ENCODE measurements around the gene BRCA2.

The BRCA2 gene

DNA sequence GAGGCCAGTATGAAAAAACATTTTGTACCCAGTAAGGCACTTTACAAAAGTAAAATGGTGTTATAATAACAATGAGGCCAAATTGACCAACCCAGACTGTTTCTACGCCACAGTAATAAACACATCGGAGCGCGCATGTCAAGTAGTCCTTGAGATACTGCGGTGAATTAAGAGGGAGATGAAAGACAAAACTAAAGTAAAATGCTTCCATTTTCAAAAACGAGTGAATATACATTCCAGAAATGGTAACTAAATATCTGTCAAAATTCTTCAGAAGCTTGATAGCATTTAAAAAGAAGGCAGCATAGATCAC is 93.6 kb downstream of the BRCA2 start:
- H3K36me3 ChIP-seq (ENCODE audit: insufficient read depth, insufficient read length, low read length), result no peaks in the 10 kb centered on the region
- DNase-seq (ENCODE audit: low read depth, low spot score), result no peak
- no peaks in the 10 kb centered on the region for H3K4me1 ChIP-seq (ENCODE audit: insufficient read depth, insufficient read length)
- H3K4me3 ChIP-seq (ENCODE audit: insufficient read length, low read depth), result no peak overlapping the region
- TF ChIP-seq ZNF274 (IDR thresholded peaks at IDR 0.05; ENCODE audit: low read depth, low read length), result no peak
- TF ChIP-seq YY1 (IDR thresholded peaks at IDR 0.05; ENCODE audit: insufficient read depth, insufficient read length), result no peak
- no peak for TF ChIP-seq SUZ12 (IDR thresholded peaks at IDR 0.05; ENCODE audit: extremely low read depth, insufficient read depth, insufficient read length)
- H3K9ac ChIP-seq (ENCODE audit: insufficient read length, low read depth), result no peak overlapping the region
- no peaks in the 10 kb centered on the region for H3K9me3 ChIP-seq (ENCODE audit: insufficient read depth, low read length)
- H3K27me3 ChIP-seq (ENCODE audit: insufficient read depth, insufficient read length), result no peaks in the 10 kb centered on the region

DNA sequence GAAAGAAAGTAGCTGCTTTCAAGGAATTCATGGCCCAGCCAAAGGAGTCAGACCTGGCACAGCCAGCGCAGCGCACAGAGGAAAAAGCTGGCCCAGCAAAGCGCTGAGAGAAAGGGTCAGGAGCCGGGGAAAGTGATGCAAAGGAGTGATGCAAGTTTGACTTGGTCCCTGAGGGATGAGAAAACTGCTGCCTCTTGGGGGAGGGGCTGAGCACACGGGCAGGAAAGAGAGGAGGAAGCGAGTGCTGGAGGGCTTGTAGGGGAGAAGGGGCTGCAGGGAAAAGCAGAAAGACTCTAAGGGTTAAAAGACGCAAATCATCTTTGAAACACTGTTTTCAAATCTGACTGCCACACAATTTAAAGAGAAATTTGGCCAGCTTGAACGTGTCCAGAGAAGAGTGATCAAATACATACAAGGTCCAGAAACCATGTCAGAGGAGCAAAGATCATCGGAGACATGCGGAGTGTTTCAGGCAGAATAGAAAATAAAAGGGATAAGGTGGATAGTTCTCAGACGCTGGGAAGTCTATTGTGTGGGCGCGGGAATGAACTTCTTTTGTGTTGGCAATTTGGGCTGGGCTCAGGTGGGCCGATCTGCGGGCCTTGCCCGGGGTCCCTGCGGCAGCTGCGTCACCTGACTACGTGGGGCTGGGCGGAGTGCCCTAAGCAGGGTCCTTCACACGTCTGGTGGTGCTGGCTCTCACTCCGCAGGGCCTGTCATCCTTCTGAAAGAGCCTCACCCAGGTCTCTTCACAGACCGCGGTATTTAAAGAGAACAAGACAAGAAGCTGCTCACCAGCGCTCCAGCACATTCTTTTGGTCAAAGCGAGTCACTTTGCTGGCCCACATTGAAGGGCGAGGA is 94.5 kb downstream of the BRCA2 start:
- no peaks in the 10 kb centered on the region for H3K27me3 ChIP-seq (ENCODE audit: insufficient read depth, insufficient read length)
- no peaks in the 10 kb centered on the region for H3K36me3 ChIP-seq (ENCODE audit: insufficient read depth, insufficient read length, low read length)
- TF ChIP-seq SUZ12 (IDR thresholded peaks at IDR 0.05; ENCODE audit: extremely low read depth, insufficient read depth, insufficient read length) (no peak), YY1 (IDR thresholded peaks at IDR 0.05; ENCODE audit: insufficient read depth, insufficient read length) (no peak), ZNF274 (IDR thresholded peaks at IDR 0.05; ENCODE audit: low read depth, low read length) (no peak)
- H3K4me3 ChIP-seq (ENCODE audit: insufficient read length, low read depth), result no peak overlapping the region
- no peak for DNase-seq (ENCODE audit: low read depth, low spot score)
- H3K9ac ChIP-seq (ENCODE audit: insufficient read length, low read depth), result no peak overlapping the region
- H3K9me3 ChIP-seq (ENCODE audit: insufficient read depth, low read length), result no peaks in the 10 kb centered on the region
- no peaks in the 10 kb centered on the region for H3K4me1 ChIP-seq (ENCODE audit: insufficient read depth, insufficient read length)

DNA sequence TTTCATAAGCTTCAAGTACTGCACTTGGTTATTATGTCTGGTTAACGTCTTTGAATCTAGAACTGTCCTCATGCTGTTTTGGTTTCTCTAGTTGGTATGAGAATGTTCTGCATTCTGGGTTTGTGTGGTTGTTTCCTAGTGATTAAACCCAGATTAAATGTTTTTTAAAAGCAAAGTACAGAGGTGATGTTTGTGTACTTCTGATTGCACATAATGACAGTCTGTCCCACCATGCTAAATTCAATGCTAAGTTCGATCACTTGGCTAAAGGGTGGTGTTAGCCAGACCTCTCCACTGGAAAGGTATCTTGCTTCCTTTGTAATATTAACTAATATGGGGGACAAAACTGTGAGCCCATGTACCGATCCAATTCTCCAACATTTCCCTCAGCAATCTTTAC is 98.0 kb downstream of the BRCA2 start:
- Histone ChIP-seq H3K4me3 (ENCODE audit: insufficient read length, low read depth) (no peak overlapping the region), H3K9ac (ENCODE audit: insufficient read length, low read depth) (no peak overlapping the region), H3K4me1 (ENCODE audit: insufficient read depth, insufficient read length) (no peaks in the 10 kb centered on the region), H3K36me3 (ENCODE audit: insufficient read depth, insufficient read length, low read length) (no peaks in the 10 kb centered on the region), H3K9me3 (ENCODE audit: insufficient read depth, low read length) (peaks cover 4% of the 10 kb centered on the region; the same call in 1 of the 2 replicates), H3K27me3 (ENCODE audit: insufficient read depth, insufficient read length) (no peaks in the 10 kb centered on the region)
- no peak for DNase-seq (ENCODE audit: low read depth, low spot score)
- TF ChIP-seq ZNF274 (IDR thresholded peaks at IDR 0.05; ENCODE audit: low read depth, low read length) (no peak), YY1 (IDR thresholded peaks at IDR 0.05; ENCODE audit: insufficient read depth, insufficient read length) (no peak), SUZ12 (IDR thresholded peaks at IDR 0.05; ENCODE audit: extremely low read depth, insufficient read depth, insufficient read length) (no peak)

DNA sequence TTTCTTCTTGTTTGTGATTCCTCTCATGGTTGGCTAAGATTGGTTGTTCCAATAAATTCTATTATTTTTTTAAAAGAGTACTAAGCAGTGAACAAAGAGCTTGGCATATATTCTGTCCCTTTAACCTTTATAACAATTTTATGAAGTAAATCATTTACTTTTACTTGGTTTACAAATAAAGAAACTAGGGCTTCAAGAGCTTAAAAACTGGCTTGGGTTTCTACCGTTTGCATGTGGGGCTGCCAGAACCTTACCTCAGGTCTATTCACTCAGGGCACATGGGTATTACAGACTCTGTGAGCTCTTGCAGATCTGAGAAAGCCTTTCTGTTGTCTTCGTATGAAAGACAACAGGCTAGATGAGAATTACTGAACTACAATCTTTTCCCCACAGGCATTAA is 99.3 kb downstream of the BRCA2 start:
- DNase-seq (ENCODE audit: low read depth, low spot score), result no peak
- TF ChIP-seq SUZ12 (IDR thresholded peaks at IDR 0.05; ENCODE audit: extremely low read depth, insufficient read depth, insufficient read length), result no peak
- TF ChIP-seq ZNF274 (IDR thresholded peaks at IDR 0.05; ENCODE audit: low read depth, low read length), result no peak
- TF ChIP-seq YY1 (IDR thresholded peaks at IDR 0.05; ENCODE audit: insufficient read depth, insufficient read length), result no peak
- Histone ChIP-seq H3K9me3 (ENCODE audit: insufficient read depth, low read length) (peaks cover 9% of the 10 kb centered on the region; the same call in 1 of the 2 replicates), H3K4me1 (ENCODE audit: insufficient read depth, insufficient read length) (no peaks in the 10 kb centered on the region), H3K4me3 (ENCODE audit: insufficient read length, low read depth) (no peak overlapping the region), H3K36me3 (ENCODE audit: insufficient read depth, insufficient read length, low read length) (no peaks in the 10 kb centered on the region), H3K9ac (ENCODE audit: insufficient read length, low read depth) (no peak overlapping the region), H3K27me3 (ENCODE audit: insufficient read depth, insufficient read length) (no peaks in the 10 kb centered on the region)

DNA sequence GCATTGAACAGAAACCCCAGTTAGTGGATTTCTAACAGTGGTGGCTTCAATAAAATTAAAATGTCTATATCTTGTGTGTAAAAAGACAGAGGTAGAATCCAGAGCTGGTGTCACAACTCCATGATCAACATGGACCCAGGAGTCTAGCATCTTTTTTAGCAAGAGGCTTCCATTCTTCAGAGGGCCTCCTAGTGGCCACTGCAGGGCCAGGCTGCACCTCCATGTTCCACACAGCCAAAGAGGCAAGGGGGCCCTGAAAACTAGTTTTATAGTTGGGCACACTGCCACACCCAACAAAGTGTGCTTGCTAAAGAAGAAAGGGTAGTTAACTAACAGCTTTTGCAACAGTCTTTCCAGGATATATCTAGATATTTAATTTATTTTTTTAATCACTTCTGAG is 99.7 kb downstream of the BRCA2 start:
- no peak for DNase-seq (ENCODE audit: low read depth, low spot score)
- Histone ChIP-seq H3K4me1 (ENCODE audit: insufficient read depth, insufficient read length) (no peaks in the 10 kb centered on the region), H3K9ac (ENCODE audit: insufficient read length, low read depth) (no peak overlapping the region), H3K27me3 (ENCODE audit: insufficient read depth, insufficient read length) (no peaks in the 10 kb centered on the region), H3K4me3 (ENCODE audit: insufficient read length, low read depth) (no peak overlapping the region), H3K9me3 (ENCODE audit: insufficient read depth, low read length) (peaks cover 13% of the 10 kb centered on the region; the same call in 1 of the 2 replicates), H3K36me3 (ENCODE audit: insufficient read depth, insufficient read length, low read length) (no peaks in the 10 kb centered on the region)
- TF ChIP-seq ZNF274 (IDR thresholded peaks at IDR 0.05; ENCODE audit: low read depth, low read length) (no peak), SUZ12 (IDR thresholded peaks at IDR 0.05; ENCODE audit: extremely low read depth, insufficient read depth, insufficient read length) (no peak), YY1 (IDR thresholded peaks at IDR 0.05; ENCODE audit: insufficient read depth, insufficient read length) (no peak)

DNA sequence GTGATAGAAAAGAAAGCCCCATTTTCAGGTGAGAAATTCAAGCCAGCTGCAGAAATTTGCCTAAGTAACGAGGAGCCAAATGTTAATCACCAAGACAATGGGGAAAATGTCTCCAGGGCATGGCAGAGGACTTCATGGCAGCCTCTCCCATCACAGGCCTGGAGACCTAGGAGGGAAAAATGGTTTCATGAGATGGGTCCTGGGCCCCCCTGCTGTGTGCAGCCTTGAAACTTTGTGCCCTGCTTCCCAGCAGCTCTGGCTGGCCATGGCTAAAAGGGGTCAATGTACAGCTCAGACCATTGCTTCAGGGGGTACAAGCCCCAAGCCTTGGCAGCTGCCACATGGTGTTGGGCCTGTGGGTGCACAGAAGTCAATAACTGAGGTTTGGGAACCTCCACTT is 102.7 kb downstream of the BRCA2 start:
- no peak overlapping the region for H3K4me3 ChIP-seq (ENCODE audit: insufficient read length, low read depth)
- H3K9me3 ChIP-seq (ENCODE audit: insufficient read depth, low read length), result peaks cover 13% of the 10 kb centered on the region; the same call in 1 of the 2 replicates
- no peak overlapping the region for H3K9ac ChIP-seq (ENCODE audit: insufficient read length, low read depth)
- TF ChIP-seq YY1 (IDR thresholded peaks at IDR 0.05; ENCODE audit: insufficient read depth, insufficient read length) (no peak), SUZ12 (IDR thresholded peaks at IDR 0.05; ENCODE audit: extremely low read depth, insufficient read depth, insufficient read length) (no peak), ZNF274 (IDR thresholded peaks at IDR 0.05; ENCODE audit: low read depth, low read length) (no peak)
- no peaks in the 10 kb centered on the region for H3K27me3 ChIP-seq (ENCODE audit: insufficient read depth, insufficient read length)
- no peaks in the 10 kb centered on the region for H3K36me3 ChIP-seq (ENCODE audit: insufficient read depth, insufficient read length, low read length)
- DNase-seq (ENCODE audit: low read depth, low spot score), result no peak
- H3K4me1 ChIP-seq (ENCODE audit: insufficient read depth, insufficient read length), result no peaks in the 10 kb centered on the region

DNA sequence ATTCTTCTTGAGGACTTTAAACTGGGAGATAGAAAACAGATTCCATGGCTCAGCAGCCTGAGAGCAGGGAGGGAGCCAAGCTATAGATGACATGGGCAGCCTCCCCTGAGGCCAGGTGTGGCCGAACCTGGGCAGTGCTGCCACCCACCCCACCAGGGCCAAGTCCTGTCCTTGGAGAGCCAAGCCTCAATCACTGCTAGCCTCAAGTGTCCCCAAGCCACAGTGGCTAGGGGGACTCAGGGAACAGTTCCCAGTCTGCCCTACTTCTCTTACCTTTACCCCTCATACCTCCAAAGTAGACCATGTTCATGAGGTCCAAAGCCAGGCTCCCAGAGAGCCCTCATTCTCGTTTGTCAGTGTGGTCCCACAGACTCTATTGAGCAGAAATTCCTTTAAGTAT is 104.6 kb downstream of the BRCA2 start:
- no peaks in the 10 kb centered on the region for H3K4me1 ChIP-seq (ENCODE audit: insufficient read depth, insufficient read length)
- no peak overlapping the region for H3K9ac ChIP-seq (ENCODE audit: insufficient read length, low read depth)
- no peaks in the 10 kb centered on the region for H3K36me3 ChIP-seq (ENCODE audit: insufficient read depth, insufficient read length, low read length)
- DNase-seq (ENCODE audit: low read depth, low spot score), result no peak
- TF ChIP-seq YY1 (IDR thresholded peaks at IDR 0.05; ENCODE audit: insufficient read depth, insufficient read length) (no peak), SUZ12 (IDR thresholded peaks at IDR 0.05; ENCODE audit: extremely low read depth, insufficient read depth, insufficient read length) (no peak), ZNF274 (IDR thresholded peaks at IDR 0.05; ENCODE audit: low read depth, low read length) (no peak)
- no peak overlapping the region for H3K4me3 ChIP-seq (ENCODE audit: insufficient read length, low read depth)
- H3K27me3 ChIP-seq (ENCODE audit: insufficient read depth, insufficient read length), result no peaks in the 10 kb centered on the region
- peaks cover 13% of the 10 kb centered on the region; the same call in 1 of the 2 replicates for H3K9me3 ChIP-seq (ENCODE audit: insufficient read depth, low read length)
